GM21529 (cell line): ENCODE measurements around the gene ULBP3.

Experiments used
- ATAC-seq: cut with Tn5 transposase; IDR thresholded peaks from one replicate; pipeline ENCODE4 v1.9.1; 2021; ENCODE audit not compliant: unreplicated experiment

ULBP3 gene

DNA sequence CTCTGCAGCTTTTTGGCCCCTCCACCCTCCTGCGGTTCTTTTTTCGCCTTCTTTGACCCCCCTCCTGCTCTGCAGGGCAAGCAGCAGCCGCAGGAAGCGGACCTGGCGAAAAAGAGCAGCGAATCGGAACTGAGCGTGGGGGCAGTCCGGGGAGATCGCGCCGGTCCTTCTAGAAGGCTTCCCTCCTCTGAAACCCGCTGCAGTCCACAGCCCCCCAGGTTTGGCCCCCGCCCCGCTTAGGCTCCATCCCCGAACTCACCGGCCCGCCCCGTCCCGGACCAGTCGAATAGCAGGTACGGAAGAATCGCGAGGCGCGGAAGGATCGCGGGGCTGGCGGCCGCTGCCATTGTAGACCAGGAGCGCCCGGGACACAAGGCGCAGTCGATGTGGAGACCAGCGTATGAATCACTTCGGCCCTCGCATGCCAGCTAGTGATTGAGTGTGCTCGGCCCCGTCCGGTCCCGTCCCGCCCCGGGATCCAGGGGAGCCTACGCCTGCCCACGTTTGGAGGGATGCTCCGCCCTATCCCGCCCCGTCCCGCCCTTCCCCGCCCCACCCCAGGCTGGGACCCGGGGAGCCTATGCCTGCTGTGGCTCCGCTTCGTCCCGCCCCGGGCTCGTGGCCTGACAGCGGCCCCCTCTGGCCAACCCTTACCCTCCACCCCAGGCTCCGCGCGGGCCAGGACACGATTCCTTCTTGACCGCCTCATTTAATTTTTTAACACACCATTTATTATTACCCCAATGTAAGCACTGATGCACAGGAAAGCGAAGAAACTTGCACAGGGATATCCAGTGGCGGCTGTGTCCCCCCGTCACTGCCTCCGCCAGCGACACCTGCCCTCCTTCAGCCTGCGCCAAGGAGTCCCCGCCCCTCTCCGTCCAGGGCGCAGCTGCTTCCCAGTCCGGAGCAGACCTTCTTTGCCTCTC, at the start of gene ULBP3:
TSS of gene ULBP3 (minus strand) at position 402 of the 929 bp plus-strand sequence. CDS start at position 347, 55 bp downstream.
- ATAC-seq, result no peak

DNA sequence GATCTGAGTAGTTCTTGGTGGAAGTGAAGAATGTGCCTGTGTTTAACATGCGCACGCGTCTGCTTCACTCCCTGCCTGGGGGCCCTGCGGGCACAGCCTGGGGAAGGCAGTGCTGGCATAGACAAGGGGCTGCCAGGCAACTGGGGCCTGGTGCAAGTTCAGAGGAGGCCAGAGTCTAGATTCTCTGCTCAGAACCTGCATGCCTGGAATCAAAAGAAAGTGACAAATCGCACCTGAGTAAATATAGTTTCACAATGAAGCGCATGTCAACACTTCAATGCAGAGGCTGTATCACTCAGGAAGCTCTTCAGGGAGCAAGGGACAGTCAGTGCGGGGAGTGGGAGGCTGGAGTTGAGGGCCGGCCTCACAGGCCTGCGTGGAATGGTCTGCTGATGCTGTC, 49.7 kb upstream of the ULBP3 start:
- ATAC-seq, result no peak

- ATAC-seq, result no peak
Measured at GRCh38 chr6:150118203-150118602, 49.3 kb upstream of the ULBP3 start.

GRCh38 chr6:150116200-150116800, 47.4 kb upstream of the ULBP3 start:
- no peak for ATAC-seq

- ATAC-seq, result no peak
Measured at GRCh38 chr6:150115769-150116168, 46.8 kb upstream of the ULBP3 start.

DNA sequence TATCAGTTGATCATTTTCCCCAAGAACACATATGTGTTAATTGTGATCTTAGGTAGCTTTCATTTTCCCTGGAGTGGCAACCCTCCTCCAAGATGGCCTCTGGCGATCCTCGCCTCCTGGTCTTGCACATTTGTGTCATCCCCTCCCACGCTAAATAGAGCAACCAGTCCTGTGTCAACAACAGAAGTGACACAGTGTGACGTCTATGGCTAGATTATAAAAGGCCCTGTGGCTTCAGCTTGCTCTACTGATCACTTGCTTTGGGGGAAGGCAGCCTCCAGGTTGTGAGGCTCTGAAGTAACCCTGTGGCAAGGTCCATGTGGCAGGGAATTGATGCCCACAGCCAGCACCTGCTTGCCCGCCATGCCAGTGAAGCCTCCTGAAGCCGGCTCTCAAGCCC, 43.3 kb upstream of the ULBP3 start:
- no peak for ATAC-seq

GRCh38 chr6:150102750-150103270, 33.9 kb upstream of the ULBP3 start:
- ATAC-seq, result no peak

DNA sequence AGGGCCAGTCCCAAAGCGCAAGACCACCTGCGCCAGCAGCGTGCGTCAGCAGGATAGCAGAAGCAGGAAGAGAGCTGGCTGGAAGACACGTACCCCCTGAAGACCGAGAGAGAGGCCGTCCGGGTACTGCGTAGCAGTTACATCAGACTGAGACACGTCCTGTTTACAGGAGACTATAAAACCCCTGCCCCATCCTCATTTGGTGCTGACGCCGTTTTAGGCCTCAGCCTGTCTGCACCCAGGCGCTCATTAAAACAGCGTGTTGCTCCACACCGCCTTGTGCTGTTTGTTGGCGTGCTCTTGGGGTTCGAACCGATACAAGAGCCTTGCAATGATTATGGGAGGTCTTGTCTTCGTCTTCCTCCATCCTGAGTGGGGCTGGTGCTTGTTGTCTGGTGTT, 31.8 kb upstream of the ULBP3 start:
- no peak for ATAC-seq

DNA sequence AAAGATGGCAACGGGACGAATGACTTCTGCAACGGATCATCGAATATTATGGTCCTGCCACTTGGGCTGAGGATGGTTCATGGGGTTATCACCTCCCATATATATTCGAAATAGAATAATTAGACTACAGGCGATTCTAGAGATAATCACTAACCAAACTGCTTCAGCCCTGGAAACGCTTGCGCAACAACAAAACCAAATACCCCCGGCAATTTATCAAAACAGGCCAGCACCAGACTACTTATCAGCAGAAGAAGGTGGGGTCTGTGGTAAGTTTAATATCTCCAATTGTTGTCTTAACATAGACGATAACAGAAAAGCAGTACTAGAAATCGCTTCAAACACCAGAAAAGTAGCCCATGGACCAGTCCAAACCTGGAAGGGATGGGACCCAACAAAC, 31.0 kb upstream of the ULBP3 start:
- no peak for ATAC-seq

GRCh38 chr6:150099546-150099945, 30.6 kb upstream of the ULBP3 start:
- ATAC-seq, result no peak

DNA sequence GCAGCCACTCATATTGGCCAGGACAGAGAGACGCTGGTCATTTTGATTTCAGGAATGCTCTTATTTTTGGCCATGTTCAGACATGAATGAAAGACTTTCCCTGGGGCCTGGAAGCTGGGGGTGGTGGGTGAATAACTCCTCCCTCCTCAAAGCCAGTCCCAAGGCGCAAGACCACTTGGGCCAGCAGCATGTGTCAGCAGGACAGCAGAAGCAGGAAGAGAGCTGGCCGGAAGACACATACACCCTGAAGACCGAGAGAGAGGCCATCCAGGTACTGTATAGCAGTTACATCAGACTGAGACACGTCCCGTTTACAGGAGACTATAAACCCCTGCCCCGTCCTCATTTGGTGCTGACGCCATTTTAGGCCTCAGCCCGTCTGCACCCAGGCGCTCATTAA, 29.2 kb upstream of the ULBP3 start:
- ATAC-seq, result no peak

GRCh38 chr6:150093397-150093796, 24.5 kb upstream of the ULBP3 start:
- ATAC-seq, result no peak

GRCh38 chr6:150091476-150091875, 22.6 kb upstream of the ULBP3 start:
- ATAC-seq, result no peak

GRCh38 chr6:150090328-150090727, 21.4 kb upstream of the ULBP3 start:
- ATAC-seq, result no peak

DNA sequence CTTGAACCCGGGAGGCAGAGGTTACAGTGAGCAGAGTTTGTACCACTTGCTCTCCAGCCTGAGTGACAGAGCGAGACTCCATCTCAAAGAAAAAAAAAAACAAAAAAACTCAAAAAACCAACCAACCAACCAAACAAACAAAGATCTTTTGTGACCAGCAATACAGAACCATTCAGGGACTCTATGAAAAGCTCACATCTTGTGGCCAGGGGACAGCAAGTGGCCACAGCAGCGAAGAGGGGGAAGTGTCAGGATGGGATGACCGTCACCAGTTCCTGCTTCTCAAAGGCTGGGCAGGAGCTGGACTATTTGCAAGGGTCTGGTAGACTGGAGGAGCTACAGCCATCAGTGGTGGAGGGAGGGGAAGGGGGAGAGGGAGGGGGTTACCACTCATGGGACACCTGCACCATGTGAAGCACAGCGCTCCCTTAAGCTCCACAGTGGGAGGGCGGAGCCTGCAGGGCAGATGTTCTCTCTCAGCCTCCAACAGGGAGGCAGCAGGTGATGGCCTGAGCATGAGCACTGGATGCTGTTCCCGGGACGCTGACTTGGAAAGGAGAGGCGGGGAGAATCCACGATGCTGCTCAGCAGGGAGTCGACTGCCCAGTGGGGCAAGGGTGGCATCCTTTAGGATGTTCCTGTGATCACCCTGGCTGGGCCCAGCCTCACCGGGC, 19.7 kb upstream of the ULBP3 start:
- ATAC-seq, result no peak

GRCh38 chr6:150087336-150087735, 18.4 kb upstream of the ULBP3 start:
- no peak for ATAC-seq

DNA sequence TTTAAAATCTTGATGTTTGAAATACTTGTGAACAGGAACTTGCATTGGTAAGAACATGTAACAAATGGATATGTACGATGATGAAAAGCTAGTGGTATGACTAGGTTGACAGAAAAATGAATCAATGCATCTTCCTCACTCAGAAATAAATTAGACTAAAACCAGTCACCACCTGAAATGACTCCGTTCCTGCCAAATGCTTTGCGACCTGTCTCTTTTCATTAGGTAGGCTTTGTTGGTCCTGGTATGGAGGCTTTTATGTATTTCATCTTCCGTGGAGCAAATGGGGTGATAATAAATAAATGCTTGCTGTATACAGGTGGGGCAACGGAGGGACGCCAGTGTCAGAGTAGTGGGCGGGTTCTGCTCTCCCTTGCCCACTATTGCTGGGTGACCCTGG, 17.1 kb upstream of the ULBP3 start:
- no peak for ATAC-seq

DNA sequence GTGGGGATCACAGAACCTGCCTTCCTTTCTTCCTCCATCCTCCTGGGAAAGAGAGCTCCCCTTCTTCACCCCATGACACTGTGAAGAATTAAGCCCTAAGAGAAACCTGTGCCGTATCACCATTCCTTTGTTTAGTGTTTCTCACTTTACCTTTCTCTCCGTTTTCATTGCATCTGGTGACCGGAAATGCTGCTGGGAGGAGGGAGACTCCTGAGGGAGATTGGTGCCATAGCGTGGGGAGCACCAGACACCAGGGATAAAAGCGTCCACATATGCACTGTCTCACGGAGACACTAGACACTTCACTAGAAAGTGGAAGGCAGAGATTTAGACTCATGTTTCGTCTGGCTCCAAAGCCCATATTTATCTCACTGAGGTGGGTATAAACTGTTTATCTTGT, 15.5 kb upstream of the ULBP3 start:
- no peak for ATAC-seq

DNA sequence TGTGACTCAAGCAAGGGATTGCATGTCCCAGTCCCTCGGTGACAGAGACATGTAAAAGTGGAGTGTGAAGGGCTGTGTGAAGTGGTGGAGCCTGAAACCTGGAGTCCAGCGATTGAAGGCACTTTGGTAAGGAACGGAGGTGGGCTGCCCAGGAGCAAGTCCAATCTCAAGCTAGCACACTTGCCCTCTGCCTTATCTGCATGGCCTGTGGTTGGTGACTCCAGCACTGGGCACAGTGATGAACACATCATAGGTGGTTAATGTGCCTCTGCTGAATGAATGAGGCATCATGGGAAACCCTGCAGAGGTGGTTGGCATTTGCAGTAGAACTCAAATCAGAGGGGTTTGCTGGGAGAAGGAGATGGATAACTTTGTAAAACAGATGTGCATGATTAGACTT, 14.9 kb upstream of the ULBP3 start:
- no peak for ATAC-seq

DNA sequence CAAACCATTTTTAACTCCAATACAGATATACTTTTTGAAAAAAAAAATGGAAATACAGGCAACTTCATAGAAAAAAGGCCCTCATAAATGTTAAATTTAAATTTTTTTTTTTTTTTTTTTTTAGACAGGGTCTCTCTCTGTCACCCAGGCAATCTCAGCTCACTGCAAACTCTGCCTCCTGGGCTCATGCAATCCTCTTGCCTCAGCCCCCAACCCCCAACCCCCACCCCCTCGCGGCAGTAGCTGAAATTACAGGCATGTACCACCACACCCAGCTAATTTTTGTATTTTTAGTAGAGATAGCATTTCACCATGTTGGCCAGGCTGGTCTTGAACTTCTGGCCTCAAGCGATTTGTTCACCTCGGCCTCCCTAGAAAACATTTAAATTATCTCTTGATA, 12.8 kb upstream of the ULBP3 start:
- no peak for ATAC-seq

DNA sequence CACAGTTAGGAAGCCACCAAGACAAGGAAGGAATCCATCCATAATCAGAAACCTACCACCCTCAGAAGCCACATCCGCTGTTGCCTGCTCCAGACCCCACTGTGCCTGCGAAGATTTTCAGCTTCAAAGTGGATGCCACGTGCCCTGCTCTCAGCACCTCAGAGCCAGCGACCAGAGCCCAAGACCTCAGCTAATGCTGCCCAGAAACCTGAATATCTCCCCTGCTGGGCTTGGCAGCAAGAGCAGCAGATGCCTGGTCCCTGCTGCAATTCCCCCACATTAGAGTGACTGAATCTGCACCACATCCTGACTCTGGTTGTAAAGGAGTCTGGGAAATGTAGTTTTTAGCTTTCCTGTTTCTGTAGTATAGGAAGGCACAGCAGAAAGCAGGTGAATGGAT, 10.7 kb upstream of the ULBP3 start:
- no peak for ATAC-seq

DNA sequence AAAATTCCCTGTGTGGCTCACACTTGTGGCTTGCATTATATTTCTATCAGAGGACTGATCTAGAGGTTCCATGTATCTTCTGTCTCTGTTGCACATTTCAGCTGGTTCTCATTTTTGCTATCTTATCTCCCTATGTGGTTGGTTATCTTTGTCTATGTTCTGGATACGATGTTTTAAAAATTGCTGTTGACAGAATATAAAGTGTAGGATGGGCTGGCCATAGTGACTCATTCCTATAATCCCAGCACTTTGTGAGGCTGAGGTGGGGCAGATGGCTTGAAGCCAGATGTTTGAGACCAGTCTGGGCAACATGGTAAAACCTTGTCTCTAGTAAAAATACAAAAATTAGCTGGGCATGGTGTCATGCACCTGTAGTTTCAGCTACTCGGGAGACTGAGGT, 9.9 kb upstream of the ULBP3 start:
- ATAC-seq, result no peak
